GM21515 (cell line): ENCODE data around the gene LIMS2.

ENCODE experiments used
- ATAC-seq: cut with Tn5 transposase; IDR thresholded peaks from one replicate; pipeline ENCODE4 v1.9.1; 2021; ENCODE audit not compliant: unreplicated experiment

LIMS2 gene

DNA sequence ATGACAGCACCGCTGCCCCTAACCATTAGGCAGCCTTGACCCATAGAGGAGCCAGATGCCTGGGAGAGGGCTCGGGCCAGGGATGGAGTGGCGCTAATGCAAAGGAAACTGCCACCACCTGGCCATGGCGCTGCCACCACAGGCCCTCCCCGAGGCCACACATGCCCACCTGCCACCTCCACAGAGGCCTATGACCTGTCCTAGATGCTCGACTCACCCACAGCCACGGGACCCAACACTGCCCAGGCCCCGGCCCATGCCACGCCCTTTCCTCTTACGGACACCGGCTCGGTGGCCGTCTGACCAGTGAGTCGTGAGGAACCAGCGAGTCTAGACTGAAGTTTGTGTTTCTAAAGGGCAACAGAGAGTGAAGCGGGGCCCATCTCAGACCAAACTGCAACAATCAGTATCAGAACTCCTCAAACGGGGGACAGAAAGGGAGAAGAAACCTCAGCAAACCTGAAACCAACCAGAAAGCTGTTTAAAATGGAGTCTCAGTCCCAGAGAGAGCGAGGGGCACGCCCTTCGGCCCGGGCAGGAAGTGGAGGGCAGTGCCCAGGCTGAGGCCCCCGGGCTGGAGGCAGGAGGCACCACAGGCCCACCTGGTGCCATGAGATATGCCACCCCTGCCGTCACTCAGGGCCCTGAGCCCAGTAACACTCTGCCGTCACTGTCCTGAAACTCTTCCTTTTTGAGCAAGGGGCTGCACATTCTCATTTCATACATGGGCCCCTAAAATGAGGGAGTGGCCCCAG, 28.7 kb downstream of the LIMS2 start:
- no peak for ATAC-seq

GRCh38 chr2:127645395-127646291, 29.7 kb downstream of the LIMS2 start, which contains the start of gene GPR17:
TSS of gene GPR17 (plus strand) at chr2:127646153. CDS start at chr2:127650736, 4,583 bp downstream.
- ATAC-seq = no peak

DNA sequence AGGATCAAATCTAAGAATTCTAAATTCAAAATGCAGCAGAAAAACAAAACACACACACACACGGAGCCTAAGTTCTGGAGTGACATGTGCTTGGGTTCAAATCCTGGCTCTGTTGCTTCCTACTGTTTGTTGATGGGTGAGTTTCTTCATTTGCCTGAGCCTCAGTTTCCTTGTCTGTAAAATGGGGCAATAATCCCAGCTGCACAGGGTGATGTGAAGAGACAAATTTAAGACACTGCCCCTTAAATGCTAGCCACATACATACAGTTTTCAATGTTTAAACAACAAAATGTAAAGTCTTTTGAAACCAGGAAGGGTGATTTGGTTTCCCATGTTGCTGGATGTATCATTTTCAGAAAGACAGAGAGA, 30.3 kb downstream of the LIMS2 start:
- no peak for ATAC-seq

GRCh38 chr2:127644066-127645025, 31.0 kb downstream of the LIMS2 start:
- ATAC-seq = no peak

- ATAC-seq = no peak
Measured at GRCh38 chr2:127643439-127644065, 31.8 kb downstream of the LIMS2 start.

DNA sequence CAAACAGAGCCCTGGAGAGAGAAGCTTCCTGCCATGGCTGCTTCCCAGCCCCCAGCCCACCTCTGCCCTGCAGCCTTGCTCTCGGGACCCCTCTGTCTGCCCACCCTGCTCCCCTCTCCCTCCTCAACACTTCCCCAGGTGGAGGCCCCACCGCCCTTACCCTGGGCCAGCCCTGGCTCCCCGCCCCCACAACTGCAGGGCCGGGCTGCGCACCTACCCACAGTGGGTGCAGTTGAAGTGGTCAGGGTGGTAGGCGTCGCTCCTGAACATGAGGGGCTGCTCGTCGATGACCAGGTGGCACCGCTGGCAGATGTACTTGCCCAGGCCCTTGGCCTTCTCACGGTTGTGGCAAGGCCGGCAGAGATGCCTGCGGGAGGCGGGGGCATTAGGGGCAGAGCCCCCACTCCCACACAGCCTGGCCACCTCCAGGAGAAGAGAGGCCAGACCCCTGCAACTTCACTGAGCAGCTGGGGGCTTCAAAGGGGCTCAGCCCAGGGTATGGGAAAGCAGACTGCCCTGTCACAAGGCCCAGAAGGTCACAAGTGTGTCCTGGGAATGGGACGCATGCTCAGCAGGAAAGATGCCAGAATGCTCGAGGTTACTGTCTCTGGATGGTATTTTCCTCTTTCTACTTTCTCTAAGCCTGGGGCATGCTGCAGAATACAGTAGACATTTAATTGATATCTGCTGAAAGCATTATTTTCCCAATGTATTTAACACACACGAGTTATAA, 32.5 kb downstream of the LIMS2 start:
- ATAC-seq = no peak

DNA sequence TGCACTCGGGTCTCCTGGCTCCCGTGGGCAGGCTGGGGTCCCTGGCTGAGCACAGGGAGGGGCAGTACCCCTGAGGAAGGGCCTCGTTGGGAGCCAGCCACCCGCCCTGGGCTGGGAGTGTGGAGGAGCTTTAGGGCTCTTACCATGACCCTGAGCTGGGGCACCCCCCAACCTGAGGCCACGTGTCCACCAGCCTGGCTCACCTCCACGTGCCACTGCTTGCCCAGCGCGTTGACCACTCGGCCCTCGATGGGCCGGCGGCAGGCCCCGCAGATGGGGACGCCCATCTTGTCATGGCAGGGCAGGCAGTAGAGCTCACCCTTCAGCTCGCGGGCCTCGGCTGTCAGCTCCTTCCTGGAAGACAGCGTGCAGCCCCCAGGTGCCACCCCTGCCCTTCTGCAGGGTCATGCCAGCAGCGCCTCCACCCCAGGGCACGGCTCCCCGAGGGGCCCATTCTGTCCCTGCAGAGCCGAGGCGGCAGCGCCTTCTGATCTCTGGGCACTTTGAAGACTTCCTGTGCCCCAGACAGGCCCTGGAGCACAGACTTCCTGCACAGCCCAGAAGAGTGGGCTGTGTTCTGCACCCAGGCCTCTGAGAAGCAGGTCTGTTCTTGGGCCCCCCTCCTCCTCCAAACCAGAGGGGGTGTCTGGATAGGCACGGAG, 33.4 kb downstream of the LIMS2 start:
- no peak for ATAC-seq

DNA sequence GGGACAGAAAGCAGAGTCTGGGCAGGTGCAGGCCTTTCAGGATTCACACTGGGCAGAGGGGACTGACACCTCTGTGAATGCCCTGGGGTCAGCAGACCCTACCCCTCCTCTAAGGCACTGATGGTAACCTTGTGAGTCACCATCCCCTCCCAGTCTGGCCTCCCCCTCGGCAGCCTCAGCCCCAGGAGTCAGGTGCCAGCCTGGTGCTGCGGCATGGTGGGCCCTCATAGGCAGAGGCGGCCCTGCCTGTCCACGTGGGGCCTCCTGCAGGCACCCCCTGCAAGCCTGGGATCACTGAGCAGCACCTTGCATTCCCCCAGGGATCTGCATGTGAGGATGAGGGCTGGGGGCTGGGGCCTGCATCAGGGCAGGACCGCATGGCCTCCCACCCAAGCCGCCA, 34.2 kb downstream of the LIMS2 start:
- no peak for ATAC-seq

DNA sequence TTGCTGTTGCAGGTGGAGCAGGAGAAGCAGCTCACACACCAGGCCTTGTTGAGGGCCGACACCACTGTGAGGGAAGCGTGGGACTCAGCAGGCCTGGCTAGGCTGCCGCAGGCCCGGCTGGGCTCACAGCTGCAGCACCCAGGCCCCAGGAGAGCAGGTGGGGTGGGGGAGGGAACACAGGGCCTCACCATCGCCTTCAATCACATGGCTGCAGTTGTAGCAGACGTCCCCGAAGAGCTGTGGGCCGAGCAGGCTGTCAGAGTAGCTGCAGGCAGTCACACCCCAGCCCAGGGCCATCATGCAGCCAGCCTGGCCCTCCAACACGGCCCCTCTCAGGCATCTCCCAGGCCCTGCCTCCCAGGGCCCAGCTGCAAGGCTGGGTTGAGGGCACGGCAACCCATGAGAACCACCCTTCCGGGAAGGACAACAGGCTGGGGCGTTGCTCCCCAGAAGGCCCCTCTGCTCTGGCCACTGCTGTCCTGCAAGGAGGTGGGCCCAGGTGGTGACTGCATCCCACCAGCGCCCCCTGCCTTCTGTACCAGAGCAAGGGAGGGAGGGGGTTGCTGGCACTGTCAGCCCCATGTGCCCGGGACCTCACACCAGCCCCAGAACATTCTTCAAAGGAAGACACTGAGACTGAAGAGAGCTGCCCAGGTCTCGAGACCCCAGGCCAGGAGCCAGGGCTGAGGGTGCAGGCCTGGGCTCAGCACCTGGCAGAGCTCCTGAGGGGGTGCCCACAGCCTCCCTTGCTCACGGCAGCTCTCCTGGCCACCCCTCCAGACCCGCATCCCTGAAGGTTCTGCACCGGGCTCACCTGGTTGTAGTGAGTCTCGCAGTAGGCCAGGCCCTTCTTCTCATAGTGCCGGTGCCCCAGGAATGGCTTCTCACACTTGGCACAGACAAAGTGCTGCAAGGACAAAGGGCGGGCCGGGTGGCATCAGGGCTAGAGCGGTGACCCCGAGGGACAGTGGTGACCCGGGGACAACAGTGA, 35.0 kb downstream of the LIMS2 start:
- ATAC-seq = no peak

GRCh38 chr2:127639111-127639474, 36.2 kb downstream of the LIMS2 start:
- ATAC-seq = no peak

DNA sequence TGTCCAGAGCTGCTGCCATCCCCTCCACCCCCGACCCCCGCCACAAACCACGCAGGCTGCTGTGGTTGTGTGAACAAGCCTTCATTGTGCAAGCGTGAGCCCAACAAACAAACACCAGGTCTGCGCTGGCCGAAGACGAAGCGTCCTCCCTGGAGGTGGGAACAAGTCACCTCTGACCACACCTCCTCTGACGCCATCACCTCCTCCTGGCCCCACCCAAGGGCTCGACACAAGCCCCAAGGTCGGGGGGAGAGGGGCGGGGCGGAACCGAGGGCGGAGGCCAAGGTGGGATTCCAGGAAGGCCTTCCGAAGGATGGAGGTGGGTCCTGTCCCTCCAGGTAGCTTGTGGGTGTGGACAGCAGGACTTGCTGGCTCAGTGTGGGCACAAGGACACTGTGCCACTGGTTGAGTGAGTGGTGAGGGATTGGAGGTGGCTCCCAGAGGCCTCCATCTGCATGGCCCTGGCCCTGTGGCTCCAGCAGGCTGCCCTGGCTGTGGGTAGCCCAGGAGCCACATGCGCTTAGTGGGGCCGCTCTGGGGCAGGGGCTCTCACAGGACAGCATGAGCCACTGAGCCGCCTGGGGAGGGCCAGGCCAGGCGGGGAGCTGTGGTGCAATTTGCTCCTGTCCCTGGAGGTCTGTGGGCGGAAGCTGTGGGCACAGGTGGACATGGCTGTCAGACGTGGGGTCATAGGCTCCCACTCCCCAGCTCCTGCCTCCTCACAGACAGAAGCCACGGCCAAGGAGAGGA, 36.8 kb downstream of the LIMS2 start:
- ATAC-seq = no peak

GRCh38 chr2:127637725-127638252, 37.5 kb downstream of the LIMS2 start:
- no peak for ATAC-seq

- ATAC-seq = no peak
Measured at GRCh38 chr2:127637236-127637630, 38.1 kb downstream of the LIMS2 start.

- no peak for ATAC-seq
Measured at GRCh38 chr2:127636248-127637235, 38.8 kb downstream of the LIMS2 start.

DNA sequence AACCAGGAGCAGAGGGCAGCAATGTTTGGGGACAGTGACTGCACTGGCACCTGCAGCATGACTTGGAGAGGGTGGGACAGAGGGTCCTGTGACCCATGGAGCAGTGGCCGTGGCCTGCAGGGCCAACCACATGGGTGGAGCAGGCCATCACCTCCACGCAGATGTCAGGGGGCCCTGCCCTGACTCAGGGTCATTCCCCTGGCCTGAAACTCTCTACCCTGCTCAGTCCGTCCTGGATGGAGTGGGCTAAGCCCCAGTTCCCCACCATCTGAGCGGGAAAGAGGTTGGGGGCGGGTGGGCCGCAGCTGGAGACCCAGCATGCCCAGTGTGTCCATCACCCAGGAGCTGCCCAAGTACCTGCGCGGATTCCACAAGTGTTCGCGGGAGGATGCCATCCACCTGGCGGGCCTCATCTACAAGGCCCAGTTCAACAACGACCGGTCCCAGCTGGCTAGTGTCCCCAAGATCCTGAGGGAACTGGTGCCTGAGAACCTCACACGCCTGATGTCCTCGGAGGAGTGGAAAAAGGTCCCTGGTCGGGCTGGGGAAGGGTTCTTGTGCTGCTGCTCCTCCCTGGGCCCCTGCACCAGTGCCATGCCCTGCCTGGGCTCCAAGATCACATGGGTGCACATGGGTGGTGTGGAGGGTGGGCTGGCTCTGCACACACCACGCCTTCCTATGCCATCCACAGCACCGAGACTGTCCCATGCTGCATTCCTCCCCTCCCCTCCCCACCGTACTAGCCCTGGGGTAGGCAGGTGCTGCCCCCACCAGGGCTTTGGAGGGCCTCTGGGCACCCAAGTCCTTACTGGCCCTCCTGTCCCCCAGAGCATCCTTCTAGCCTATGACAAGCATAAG, 39.7 kb downstream of the LIMS2 start:
- no peak for ATAC-seq
